ENCODE results near the gene NPHP1.
"Not testable (repeated sequence)": the region's sequence is repeated elsewhere in the genome, so short reads cannot be mapped to it uniquely, and the experiment has no call there.

DNA sequence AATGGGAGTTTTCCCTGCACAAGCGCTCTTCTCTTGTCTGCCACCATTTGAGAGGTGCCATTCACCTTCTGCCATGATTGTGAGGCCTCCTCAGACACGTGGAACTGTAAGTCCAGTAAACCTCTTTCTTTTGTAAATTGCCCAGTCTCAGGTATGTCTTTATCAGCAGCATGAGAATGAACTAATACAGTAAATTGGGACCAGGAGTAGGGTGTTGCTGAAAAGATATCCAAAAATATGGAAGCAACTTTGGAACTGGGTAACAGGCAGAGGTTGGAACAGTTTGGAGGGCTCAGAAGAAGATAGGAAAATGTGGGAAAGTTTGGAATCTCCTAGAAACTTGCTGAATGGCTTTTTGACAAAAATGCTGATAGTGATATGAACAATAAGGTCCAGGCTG lies 50.6 kb downstream of the NPHP1 start:
- TF ChIP-seq, protein P1, sequence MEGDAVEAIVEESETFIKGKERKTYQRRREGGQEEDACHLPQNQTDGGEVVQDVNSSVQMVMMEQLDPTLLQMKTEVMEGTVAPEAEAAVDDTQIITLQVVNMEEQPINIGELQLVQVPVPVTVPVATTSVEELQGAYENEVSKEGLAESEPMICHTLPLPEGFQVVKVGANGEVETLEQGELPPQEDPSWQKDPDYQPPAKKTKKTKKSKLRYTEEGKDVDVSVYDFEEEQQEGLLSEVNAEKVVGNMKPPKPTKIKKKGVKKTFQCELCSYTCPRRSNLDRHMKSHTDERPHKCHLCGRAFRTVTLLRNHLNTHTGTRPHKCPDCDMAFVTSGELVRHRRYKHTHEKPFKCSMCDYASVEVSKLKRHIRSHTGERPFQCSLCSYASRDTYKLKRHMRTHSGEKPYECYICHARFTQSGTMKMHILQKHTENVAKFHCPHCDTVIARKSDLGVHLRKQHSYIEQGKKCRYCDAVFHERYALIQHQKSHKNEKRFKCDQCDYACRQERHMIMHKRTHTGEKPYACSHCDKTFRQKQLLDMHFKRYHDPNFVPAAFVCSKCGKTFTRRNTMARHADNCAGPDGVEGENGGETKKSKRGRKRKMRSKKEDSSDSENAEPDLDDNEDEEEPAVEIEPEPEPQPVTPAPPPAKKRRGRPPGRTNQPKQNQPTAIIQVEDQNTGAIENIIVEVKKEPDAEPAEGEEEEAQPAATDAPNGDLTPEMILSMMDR (conservative IDR thresholded peaks at IDR 0.05; ENCODE audit: low read length), result not testable (repeated sequence)
- not testable (repeated sequence) for TF ChIP-seq EZH2phosphoT487 (IDR thresholded peaks at IDR 0.05; ENCODE audit: borderline replicate concordance)
